Stimulated activated CD8-positive, alpha-beta memory T cell treated with anti-CD3 and anti-CD28 coated beads, Interleukin-7, amount 100 ng/mL, for 4 hours (primary cell): ENCODE measurements around the gene TTC9.
"Not testable (repeated sequence)": the region's sequence is repeated elsewhere in the genome, so short reads cannot be mapped to it uniquely, and the experiment has no call there.

Experiments
- DNase-seq, 2 donors: peaks; one replicate each; pipeline ENCODE4 v3.0.0-alpha.2; 2020; ENCODE audit warnings: low read depth in 2 of 2

Gene TTC9

GRCh38 chr14:70680748-70681147 lies 39.0 kb downstream of the TTC9 start:
- DNase-seq = no peak

GRCh38 chr14:70683983-70684382 lies 42.3 kb downstream of the TTC9 start:
- DNase-seq = no peak

- DNase-seq = no peak
Measured at GRCh38 chr14:70685474-70686197, 43.9 kb downstream of the TTC9 start.

GRCh38 chr14:70692210-70692609 lies 50.5 kb downstream of the TTC9 start:
- no peak for DNase-seq

DNA sequence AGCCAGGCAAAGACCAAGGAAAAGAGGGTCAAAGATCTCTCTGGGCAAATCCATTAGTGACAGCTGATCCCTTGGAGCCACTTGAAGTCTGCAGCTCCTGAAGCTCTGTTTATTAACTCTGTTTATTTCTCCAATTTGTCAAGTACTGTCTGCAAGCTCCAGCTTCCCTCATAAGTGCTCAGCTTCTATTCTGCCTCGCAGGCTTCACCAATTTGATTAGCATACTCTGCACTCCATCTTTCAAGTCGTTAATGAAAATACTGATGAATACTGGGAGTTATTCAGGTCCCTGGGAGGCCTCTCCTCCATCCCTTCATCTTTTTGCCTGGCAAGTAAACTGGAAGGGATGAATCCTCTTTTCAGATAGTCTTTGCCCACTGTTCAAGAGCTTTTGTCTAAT lies 54.3 kb downstream of the TTC9 start:
- DNase-seq = no peak

DNA sequence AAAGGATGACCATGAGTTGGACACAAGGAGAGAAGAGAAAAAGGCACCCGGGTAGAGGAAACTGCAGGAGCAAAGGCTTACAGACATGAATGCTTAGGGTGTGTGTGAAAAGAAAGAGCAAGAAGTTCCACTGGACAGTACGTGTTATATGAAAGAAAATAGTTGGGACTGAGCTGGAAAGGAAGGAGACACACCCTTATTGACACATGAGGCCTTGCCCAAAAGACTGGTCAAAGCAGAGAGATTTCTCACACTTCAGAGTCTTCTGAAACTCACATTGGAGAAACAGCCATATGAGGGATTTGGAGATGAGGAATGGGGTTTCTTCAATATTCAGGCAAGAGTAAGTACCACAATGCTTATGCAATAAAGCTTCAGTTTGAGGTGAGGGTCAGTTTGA lies 56.0 kb downstream of the TTC9 start:
- no peak for DNase-seq

- no peak for DNase-seq
Measured at GRCh38 chr14:70698288-70698687, 56.6 kb downstream of the TTC9 start.

- DNase-seq = no peak
Measured at GRCh38 chr14:70699646-70700045, 57.9 kb downstream of the TTC9 start.

- DNase-seq = no peak
Measured at GRCh38 chr14:70700955-70701585, 59.4 kb downstream of the TTC9 start.

- no peak for DNase-seq
Measured at GRCh38 chr14:70701610-70702009, 59.9 kb downstream of the TTC9 start.

GRCh38 chr14:70702161-70702560 lies 60.4 kb downstream of the TTC9 start:
- no peak for DNase-seq

- not testable (repeated sequence) for DNase-seq
Measured at GRCh38 chr14:70703621-70704168, 62.0 kb downstream of the TTC9 start.

GRCh38 chr14:70704960-70705359 lies 63.2 kb downstream of the TTC9 start:
- no peak for DNase-seq

DNA sequence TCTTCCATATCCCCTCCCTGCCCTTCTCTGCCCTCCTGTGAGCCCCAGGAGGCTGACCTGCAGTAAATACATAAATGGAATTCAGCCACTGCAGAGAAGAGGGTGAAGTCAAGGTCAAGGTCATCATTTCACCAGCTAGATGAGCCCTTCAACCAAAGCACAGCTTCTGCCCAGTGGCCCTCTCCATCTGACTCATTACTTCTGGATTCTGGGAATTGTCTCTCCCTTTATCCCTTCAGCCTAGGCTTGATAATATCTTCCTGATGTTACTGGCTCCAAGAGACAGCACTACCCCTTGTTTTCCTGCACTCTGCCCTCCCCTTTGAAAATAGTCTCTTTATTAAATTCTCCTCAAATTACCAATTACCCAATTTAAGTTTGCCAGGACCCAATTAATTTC lies 64.5 kb downstream of the TTC9 start:
- DNase-seq = no peak

DNA sequence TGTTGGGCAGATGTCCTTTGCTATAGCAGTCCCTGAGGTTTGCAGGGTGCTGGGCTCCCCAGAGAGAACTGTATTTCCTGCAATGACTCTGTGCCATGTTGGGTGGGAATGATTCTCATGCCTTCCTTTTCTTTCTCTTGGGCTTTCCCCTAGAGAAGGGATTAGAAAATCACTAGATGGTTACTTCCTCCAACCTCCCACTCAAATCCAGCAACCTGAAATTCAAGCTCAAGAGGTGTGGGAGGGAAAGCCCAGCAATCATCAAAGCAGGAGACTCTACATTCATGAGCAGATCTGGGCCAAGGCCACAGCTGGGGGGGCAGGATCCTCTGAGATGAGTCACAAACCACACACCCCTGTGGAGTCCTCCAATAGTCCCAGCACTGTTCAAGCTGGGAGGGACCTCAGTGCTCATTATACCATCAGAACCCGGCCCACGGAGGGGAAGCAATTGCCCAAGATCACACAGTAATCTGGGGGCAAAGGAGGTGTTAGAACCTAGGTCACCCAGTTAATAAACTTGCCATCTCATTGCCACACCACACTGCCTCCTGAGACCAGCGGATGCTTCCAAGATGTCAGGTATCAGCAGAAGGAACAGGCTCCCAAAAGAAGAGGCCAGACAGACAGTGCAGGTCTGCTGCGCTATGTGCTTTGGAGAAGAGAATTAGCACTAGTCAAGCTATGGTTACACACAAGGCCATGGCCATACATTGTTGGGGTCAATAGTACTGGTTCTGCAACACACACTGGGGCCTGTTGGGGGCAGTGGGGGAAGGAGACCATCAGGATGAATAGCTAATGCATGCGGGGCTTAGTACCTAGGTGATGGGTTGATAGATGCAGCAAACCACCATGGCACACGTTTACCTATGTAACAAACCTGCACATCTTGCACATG lies 65.7 kb downstream of the TTC9 start:
- DNase-seq = no peak

- no peak for DNase-seq
Measured at GRCh38 chr14:70708717-70709570, 67.2 kb downstream of the TTC9 start.

GRCh38 chr14:70709726-70710382 lies 68.1 kb downstream of the TTC9 start:
- DNase-seq = no peak

GRCh38 chr14:70711451-70711850 lies 69.7 kb downstream of the TTC9 start:
- no peak for DNase-seq

DNA sequence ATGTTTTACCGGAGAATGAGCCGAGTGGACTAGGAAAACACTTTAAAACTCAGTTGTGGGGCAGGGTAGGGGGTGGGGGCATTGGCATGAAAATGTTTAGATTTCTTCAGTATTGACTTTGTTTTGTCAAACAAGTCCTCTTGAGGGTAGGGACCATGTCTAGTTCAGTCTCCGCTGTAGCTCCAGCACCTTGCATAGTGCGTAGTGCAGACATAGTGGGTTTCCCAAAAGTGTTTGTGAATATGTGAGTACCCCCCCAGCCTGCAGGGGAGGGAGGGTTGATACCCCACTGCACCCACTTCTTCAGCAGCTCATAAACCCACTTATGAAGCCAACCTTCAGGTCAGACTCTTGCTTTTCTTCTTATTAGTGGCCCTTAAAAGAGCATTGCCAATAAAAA lies 71.4 kb downstream of the TTC9 start:
- DNase-seq = no peak

GRCh38 chr14:70713511-70713916 lies 71.8 kb downstream of the TTC9 start:
- DNase-seq = no peak

DNA sequence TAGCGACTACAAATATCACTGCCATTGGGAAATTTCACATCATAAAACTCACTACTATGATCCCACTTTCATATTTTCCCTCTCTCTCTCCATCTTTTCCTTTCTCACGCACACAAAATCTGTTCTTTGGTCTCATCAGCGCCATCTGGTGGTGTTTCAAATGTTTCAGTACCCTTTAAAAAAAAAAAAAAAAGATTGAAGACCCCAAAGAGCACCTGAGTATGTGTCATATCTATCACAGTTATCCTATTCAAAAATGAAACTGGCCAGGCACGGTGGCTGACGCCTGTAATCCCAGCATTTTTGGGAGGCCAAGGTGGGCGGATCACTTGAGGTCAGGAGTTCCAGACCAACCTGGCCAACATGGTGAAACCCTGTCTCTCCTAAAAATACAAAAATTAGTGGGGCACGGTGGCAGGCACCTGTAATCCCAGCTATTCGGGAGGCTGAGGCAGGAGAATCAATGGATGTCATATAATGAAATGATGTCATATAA lies 72.4 kb downstream of the TTC9 start:
- DNase-seq = peak; percentile 2 to 11
